Upper lobe of right lung (tissue), 1 donor: ENCODE results near the gene EVA1A. TPM values are rescaled to one million over a fixed set of nuclear protein-coding genes. Genes with fewer than 3 reads are reported as not detected.

ENCODE experiments used
- ATAC-seq: fragments of 200-7000 bp; cut with Tn5 transposase; one replicate; pipeline ENCODE4 v1.9.1; 2020; ENCODE audit warnings: mild to moderate bottlenecking, moderate library complexity
- DNase-seq: peaks from one replicate; pipeline ENCODE4 v3.0.0-alpha.2; 2020
- H3K27ac ChIP-seq: fragments of 200-600 bp; one replicate; pipeline ENCODE4 v1.8.0; 2022
- H3K27me3 ChIP-seq: fragments of 200-600 bp; one replicate; pipeline ENCODE4 v1.8.0; 2022; ENCODE audit warnings: mild to moderate bottlenecking
- H3K36me3 ChIP-seq: fragments of 200-600 bp; one replicate; pipeline ENCODE4 v1.8.0; 2022
- H3K4me1 ChIP-seq: fragments of 200-600 bp; one replicate; pipeline ENCODE4 v1.8.0; 2022
- H3K4me3 ChIP-seq: fragments of 200-600 bp; one replicate; pipeline ENCODE4 v1.8.0; 2022; ENCODE audit warnings: mild to moderate bottlenecking
- H3K9me3 ChIP-seq: fragments of 200-600 bp; one replicate; pipeline ENCODE4 v1.8.0; 2022
- intact Hi-C: fragments of 100-400 bp; cut with DNase I; formaldehyde crosslinking; loops from one replicate; pipeline ENCODE4 v1.11.0; 2022
- total RNA-seq: library from RNA; stranded (reverse); fragmentation: NEBNext Ultra II Directional; extraction: Animal tissue kit (Norgen Biotek cat#: 25700); gene quantifications from one replicate; pipeline ENCODE4 v1.2.1, GENCODE V29; 2021
- TF ChIP-seq, protein P1 (sequence below): fragments of 200-600 bp; IDR thresholded peaks from one replicate; pipeline ENCODE4 v1.8.0; 2022; ENCODE audit warnings: antibody characterized with exemption
- donor health status: DM: no; HTN: yes; CAD: no; lungs with severe emphysema.

Gene EVA1A
- total RNA-seq, 1 donor from 2014 or later: 41.9 TPM

GRCh38 chr2:75577280-75577679, 16.5 kb upstream of the EVA1A start:
- Histone ChIP-seq H3K27ac (peak overlapping the region; percentile 9), H3K36me3 (no peaks in the 10 kb centered on the region), H3K4me3 (no peak overlapping the region), H3K4me1 (no peaks in the 10 kb centered on the region), H3K27me3 (no peaks in the 10 kb centered on the region), H3K9me3 (no peaks in the 10 kb centered on the region)
- intact Hi-C loops: no loop called here
- ATAC-seq: peak; percentile 59
- TF ChIP-seq, protein P1, sequence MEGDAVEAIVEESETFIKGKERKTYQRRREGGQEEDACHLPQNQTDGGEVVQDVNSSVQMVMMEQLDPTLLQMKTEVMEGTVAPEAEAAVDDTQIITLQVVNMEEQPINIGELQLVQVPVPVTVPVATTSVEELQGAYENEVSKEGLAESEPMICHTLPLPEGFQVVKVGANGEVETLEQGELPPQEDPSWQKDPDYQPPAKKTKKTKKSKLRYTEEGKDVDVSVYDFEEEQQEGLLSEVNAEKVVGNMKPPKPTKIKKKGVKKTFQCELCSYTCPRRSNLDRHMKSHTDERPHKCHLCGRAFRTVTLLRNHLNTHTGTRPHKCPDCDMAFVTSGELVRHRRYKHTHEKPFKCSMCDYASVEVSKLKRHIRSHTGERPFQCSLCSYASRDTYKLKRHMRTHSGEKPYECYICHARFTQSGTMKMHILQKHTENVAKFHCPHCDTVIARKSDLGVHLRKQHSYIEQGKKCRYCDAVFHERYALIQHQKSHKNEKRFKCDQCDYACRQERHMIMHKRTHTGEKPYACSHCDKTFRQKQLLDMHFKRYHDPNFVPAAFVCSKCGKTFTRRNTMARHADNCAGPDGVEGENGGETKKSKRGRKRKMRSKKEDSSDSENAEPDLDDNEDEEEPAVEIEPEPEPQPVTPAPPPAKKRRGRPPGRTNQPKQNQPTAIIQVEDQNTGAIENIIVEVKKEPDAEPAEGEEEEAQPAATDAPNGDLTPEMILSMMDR: no peak
- DNase-seq: no peak

DNA sequence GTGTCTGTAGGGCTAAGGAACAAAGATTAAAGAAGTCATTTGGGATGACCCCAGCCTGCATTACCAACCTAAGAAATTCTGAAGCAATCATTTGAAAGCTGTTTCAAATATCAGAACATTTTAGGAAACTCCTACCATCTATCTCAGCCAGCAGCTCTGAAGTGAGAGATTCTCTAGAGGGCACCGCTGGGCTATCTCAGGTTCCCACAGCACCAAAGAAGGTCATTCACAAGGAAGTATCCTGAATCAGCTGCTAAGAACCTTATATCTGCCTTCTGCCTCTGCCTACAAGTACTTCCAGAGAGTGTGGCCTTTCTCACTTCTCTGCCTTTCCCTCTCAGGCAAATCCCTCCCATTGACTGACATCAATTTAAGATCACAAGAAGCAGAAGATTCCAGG, 13.4 kb upstream of the EVA1A start:
- H3K36me3 ChIP-seq: no peaks in the 10 kb centered on the region
- H3K27me3 ChIP-seq: no peaks in the 10 kb centered on the region
- no peaks in the 10 kb centered on the region for H3K9me3 ChIP-seq
- ATAC-seq: no peak
- TF ChIP-seq, protein P1: no peak
- no peak overlapping the region for H3K27ac ChIP-seq
- no peak for DNase-seq
- H3K4me3 ChIP-seq: no peak overlapping the region
- intact Hi-C loops: no loop called here
- peaks cover 10% of the 10 kb centered on the region for H3K4me1 ChIP-seq

- DNase-seq: no peak
- intact Hi-C loops: no loop called here
- Histone ChIP-seq H3K4me3 (no peak overlapping the region), H3K27ac (no peak overlapping the region), H3K36me3 (no peaks in the 10 kb centered on the region), H3K9me3 (no peaks in the 10 kb centered on the region), H3K4me1 (peaks cover 10% of the 10 kb centered on the region), H3K27me3 (no peaks in the 10 kb centered on the region)
- TF ChIP-seq, protein P1: no peak
- ATAC-seq: no peak
These were observed 12.6 kb upstream of the EVA1A start for GRCh38 chr2:75573145-75573878.

DNA sequence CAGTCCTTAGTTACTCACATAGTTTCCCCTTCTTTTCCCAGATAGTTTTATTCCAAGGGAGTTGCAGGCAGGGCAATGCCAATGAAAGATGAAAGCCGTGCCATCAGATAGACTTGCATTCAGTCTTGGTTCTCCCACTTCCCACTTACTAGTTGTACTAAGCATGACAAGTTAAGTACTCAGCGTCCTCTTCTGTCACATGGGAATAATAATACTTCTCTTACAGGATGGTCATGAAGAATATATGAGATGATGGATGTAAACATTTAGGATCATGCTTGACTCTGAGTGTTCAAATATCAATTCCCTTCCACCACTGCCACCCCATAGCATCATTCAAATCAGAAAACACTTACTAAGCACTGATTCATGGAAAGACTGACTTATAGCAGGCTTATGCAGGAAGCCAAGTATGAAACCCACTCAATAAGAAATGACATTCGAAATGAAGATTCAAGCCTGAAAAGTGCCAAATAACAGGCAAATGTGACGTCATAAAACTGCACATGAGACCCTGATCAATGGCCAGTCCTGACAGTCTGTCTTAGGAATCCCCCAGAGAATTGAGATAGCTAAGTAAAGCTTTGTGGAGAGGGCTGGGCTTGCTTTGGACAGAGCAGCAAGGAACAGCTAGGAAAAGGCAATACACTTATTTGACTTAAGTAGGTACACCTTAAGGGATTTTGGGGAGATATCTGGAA, 11.1 kb upstream of the EVA1A start:
- ATAC-seq (no peak), DNase-seq (no peak)
- no peak overlapping the region for H3K4me3 ChIP-seq
- intact Hi-C loops: no loop called here
- H3K36me3 ChIP-seq: no peaks in the 10 kb centered on the region
- H3K9me3 ChIP-seq: no peaks in the 10 kb centered on the region
- no peaks in the 10 kb centered on the region for H3K27me3 ChIP-seq
- TF ChIP-seq, protein P1: no peak
- H3K27ac ChIP-seq: peak overlapping the region; percentile 63
- peaks cover 10% of the 10 kb centered on the region for H3K4me1 ChIP-seq

GRCh38 chr2:75570948-75571729, 10.4 kb upstream of the EVA1A start:
- TF ChIP-seq, protein P1: no peak
- DNase-seq (no peak), ATAC-seq (peak; percentile 91)
- Histone ChIP-seq H3K4me3 (no peak overlapping the region), H3K27ac (peak overlapping the region; percentile 63), H3K27me3 (no peaks in the 10 kb centered on the region), H3K9me3 (no peaks in the 10 kb centered on the region), H3K4me1 (peaks cover 10% of the 10 kb centered on the region), H3K36me3 (no peaks in the 10 kb centered on the region)
- intact Hi-C loops: no loop called here
